ENCODE measurements around the gene IGLON5.

The IGLON5 gene

GRCh38 chr19:51311351-51312257, at the start of gene IGLON5:
Gene IGLON5 (plus strand): TSS chr19:51311644. CDS start chr19:51311848, 204 bp downstream.
- DNase-seq (ENCODE audit: low spot score), result no peak

GRCh38 chr19:51263808-51264207, 47.6 kb upstream of the IGLON5 start:
- no peak for DNase-seq (ENCODE audit: low spot score)

- no peak for DNase-seq (ENCODE audit: low spot score)
Observed at GRCh38 chr19:51271067-51271466, 40.4 kb upstream of the IGLON5 start.

- DNase-seq (ENCODE audit: low spot score), result no peak
Observed at GRCh38 chr19:51272183-51272810, 39.1 kb upstream of the IGLON5 start.

- DNase-seq (ENCODE audit: low spot score), result no peak
Observed at GRCh38 chr19:51274049-51274770, 37.2 kb upstream of the IGLON5 start.

GRCh38 chr19:51277112-51277511, 34.3 kb upstream of the IGLON5 start:
- DNase-seq (ENCODE audit: low spot score), result no peak

GRCh38 chr19:51282335-51282734, 29.1 kb upstream of the IGLON5 start:
- DNase-seq (ENCODE audit: low spot score), result no peak

GRCh38 chr19:51285682-51286081, 25.8 kb upstream of the IGLON5 start:
- DNase-seq (ENCODE audit: low spot score), result no peak

GRCh38 chr19:51289635-51290034, 21.8 kb upstream of the IGLON5 start:
- no peak for DNase-seq (ENCODE audit: low spot score)

- no peak for DNase-seq (ENCODE audit: low spot score)
Observed at GRCh38 chr19:51292971-51293370, 18.5 kb upstream of the IGLON5 start.

GRCh38 chr19:51293571-51294210, 17.8 kb upstream of the IGLON5 start:
- no peak for DNase-seq (ENCODE audit: low spot score)

- DNase-seq (ENCODE audit: low spot score), result no peak
Observed at GRCh38 chr19:51294211-51294976, 17.1 kb upstream of the IGLON5 start.

GRCh38 chr19:51294977-51295375, 16.5 kb upstream of the IGLON5 start:
- no peak for DNase-seq (ENCODE audit: low spot score)

- DNase-seq (ENCODE audit: low spot score), result no peak
Observed at GRCh38 chr19:51295382-51296126, 15.9 kb upstream of the IGLON5 start.

- no peak for DNase-seq (ENCODE audit: low spot score)
Observed at GRCh38 chr19:51296336-51297093, 14.9 kb upstream of the IGLON5 start.

- DNase-seq (ENCODE audit: low spot score), result no peak
Observed at GRCh38 chr19:51297406-51297805, 14.0 kb upstream of the IGLON5 start.

GRCh38 chr19:51301266-51301665, 10.2 kb upstream of the IGLON5 start:
- no peak for DNase-seq (ENCODE audit: low spot score)

- DNase-seq (ENCODE audit: low spot score), result no peak
Observed at GRCh38 chr19:51305479-51305878, 6.0 kb upstream of the IGLON5 start.

- DNase-seq (ENCODE audit: low spot score), result no peak
Observed at GRCh38 chr19:51316688-51317087, 5.2 kb downstream of the IGLON5 start.

- DNase-seq (ENCODE audit: low spot score), result no peak
Observed at GRCh38 chr19:51317376-51317775, 5.9 kb downstream of the IGLON5 start.
